Smooth muscle cell (in vitro differentiated cells): ENCODE data around the gene BCAS3. TPM values are rescaled to one million over a fixed set of nuclear protein-coding genes. Genes with fewer than 3 reads are reported as not detected.

ENCODE experiments used
- DNase-seq: peaks from one replicate; lab custom pipeline; 2025; ENCODE audit not compliant: unreplicated experiment; lab: John Stamatoyannopoulos, UW
- H2AFZ ChIP-seq: fragments of 200-600 bp; sonication (generic); 2 replicates; pipeline ENCODE4 v1.6.0; 2016; ENCODE audit warnings: antibody characterized with exemption, low read depth, mild to moderate bottlenecking
- H3F3A ChIP-seq: fragments of 200-600 bp; sonication (generic); 2 replicates; pipeline ENCODE4 v1.6.0; 2017; ENCODE audit warnings: antibody characterized with exemption, low read depth
- H3K27ac ChIP-seq: fragments of 200-600 bp; sonication (generic); 2 replicates; pipeline ENCODE4 v1.5.1; 2016; ENCODE audit warnings: low read depth, mild to moderate bottlenecking
- H3K27me3 ChIP-seq: fragments of 200-600 bp; sonication (generic); 2 replicates; pipeline ENCODE4 v1.6.1; 2016; ENCODE audit warnings: low read depth, mild to moderate bottlenecking
- H3K36me3 ChIP-seq: fragments of 200-600 bp; sonication (generic); 2 replicates; pipeline ENCODE4 v1.5.1; 2016; ENCODE audit warnings: low read depth
- H3K4me1 ChIP-seq: fragments of 200-600 bp; sonication (generic); 2 replicates; pipeline ENCODE4 v1.5.1; 2016; ENCODE audit warnings: low read depth
- H3K4me2 ChIP-seq: fragments of 200-600 bp; sonication (generic); 2 replicates; pipeline ENCODE4 v1.6.0; 2016; ENCODE audit warnings: mild to moderate bottlenecking
- H3K4me3 ChIP-seq: fragments of 200-600 bp; sonication (generic); 2 replicates; pipeline ENCODE4 v1.5.1; 2016; ENCODE audit warnings: mild to moderate bottlenecking
- H3K79me2 ChIP-seq: fragments of 200-600 bp; sonication (generic); 2 replicates; pipeline ENCODE4 v1.6.0; 2016; ENCODE audit warnings: low read depth, mild to moderate bottlenecking
- H3K9ac ChIP-seq: fragments of 200-600 bp; sonication (generic); 2 replicates; pipeline ENCODE4 v1.6.0; 2016; ENCODE audit warnings: low read depth
- H3K9me3 ChIP-seq: fragments of 200-600 bp; sonication (generic); replicated peaks from 2 replicates; pipeline ENCODE4 v1.5.1; 2016; ENCODE audit warnings: low read depth
- H4K20me1 ChIP-seq: fragments of 200-600 bp; sonication (generic); 2 replicates; pipeline ENCODE4 v1.6.0; 2016; ENCODE audit warnings: low read depth
- CTCF ChIP-seq: fragments of 200-600 bp; sonication (generic); IDR thresholded peaks from 2 replicates; pipeline ENCODE4 v1.5.1; 2017; ENCODE audit warnings: borderline replicate concordance, mild to moderate bottlenecking, antibody characterized with exemption; ENCODE audit not compliant: insufficient read depth, poor library complexity, severe bottlenecking
- WGBS: methylation state at CpG from one replicate; pipeline ENCODE4 v1.1.7; 2016; ENCODE audit warnings: low lambda C conversion rate; 5-methylcytosine and 5-hydroxymethylcytosine counted together
- polyA plus RNA-seq: library from polyadenylated mRNA; unstranded; fragments of >200 nt; fragmentation: Nextera tagmentation; extraction: Ambion mirVana; gene quantifications from 2 replicates; pipeline ENCODE4 v1.2.1, GENCODE V29; 2016
- total RNA-seq: library from RNA; depleted of rRNA; stranded (reverse); fragments of >200 nt; gene quantifications from 2 replicates; pipeline ENCODE4 v1.2.3, GENCODE V29; 2014

Gene BCAS3
- total and polyA plus RNA-seq, 2 experiments from 2014 or later = 17.2 to 54.5 TPM

- Histone ChIP-seq H3K36me3 (no peaks in the 10 kb centered on the region), H3K9ac (no peak overlapping the region), H3K4me1 (no peaks in the 10 kb centered on the region), H3K4me2 (no peak overlapping the region), H4K20me1 (no peaks in the 10 kb centered on the region), H3F3A (no peaks in the 10 kb centered on the region), H3K79me2 (no peaks in the 10 kb centered on the region), H2AFZ (no peak overlapping the region), H3K27ac (no peak overlapping the region), H3K27me3 (no peaks in the 10 kb centered on the region), H3K4me3 (no peak overlapping the region), H3K9me3 (no peaks in the 10 kb centered on the region)
- WGBS = 94% methylated on average over 1 of the region's 1 CpG
- no peak for DNase-seq
- no peak for TF ChIP-seq CTCF
Measured at GRCh38 chr17:60947100-60947499, 269.4 kb downstream of the BCAS3 start.

- H3K79me2 ChIP-seq = no peaks in the 10 kb centered on the region
- no peaks in the 10 kb centered on the region for H3K4me1 ChIP-seq
- no peaks in the 10 kb centered on the region for H3K9me3 ChIP-seq
- WGBS = 99% methylated on average over 3 of the region's 3 CpGs
- H3F3A ChIP-seq = no peaks in the 10 kb centered on the region
- H4K20me1 ChIP-seq = no peaks in the 10 kb centered on the region
- H3K4me2 ChIP-seq = no peak overlapping the region
- no peaks in the 10 kb centered on the region for H3K27me3 ChIP-seq
- no peak overlapping the region for H3K4me3 ChIP-seq
- no peak overlapping the region for H3K9ac ChIP-seq
- TF ChIP-seq CTCF = no peak
- H3K36me3 ChIP-seq = no peaks in the 10 kb centered on the region
- H2AFZ ChIP-seq = no peak overlapping the region
- H3K27ac ChIP-seq = no peak overlapping the region
- no peak for DNase-seq
Measured at GRCh38 chr17:60947543-60947942, 269.9 kb downstream of the BCAS3 start.

GRCh38 chr17:60952747-60953146 lies 275.1 kb downstream of the BCAS3 start:
- 97% methylated on average over 3 of the region's 3 CpGs for WGBS
- Histone ChIP-seq H4K20me1 (no peaks in the 10 kb centered on the region), H3K36me3 (no peaks in the 10 kb centered on the region), H3F3A (no peaks in the 10 kb centered on the region), H2AFZ (no peak overlapping the region), H3K9me3 (no peaks in the 10 kb centered on the region), H3K27ac (no peak overlapping the region), H3K27me3 (no peaks in the 10 kb centered on the region), H3K4me1 (no peaks in the 10 kb centered on the region), H3K9ac (no peak overlapping the region), H3K4me2 (no peak overlapping the region), H3K79me2 (no peaks in the 10 kb centered on the region), H3K4me3 (no peak overlapping the region)
- TF ChIP-seq CTCF = no peak
- no peak for DNase-seq

- DNase-seq = no peak
- Histone ChIP-seq H3K79me2 (no peaks in the 10 kb centered on the region), H3K4me2 (no peak overlapping the region), H3F3A (peaks cover 9% of the 10 kb centered on the region), H3K27me3 (no peaks in the 10 kb centered on the region), H3K9me3 (no peaks in the 10 kb centered on the region), H3K27ac (peak overlapping the region; percentile 19), H3K4me1 (no peaks in the 10 kb centered on the region), H4K20me1 (no peaks in the 10 kb centered on the region), H3K36me3 (no peaks in the 10 kb centered on the region), H3K4me3 (no peak overlapping the region), H3K9ac (no peak overlapping the region), H2AFZ (no peak overlapping the region)
- 52% methylated on average over 2 of the region's 2 CpGs for WGBS
- TF ChIP-seq CTCF = no peak
Measured at GRCh38 chr17:60959011-60959410, 281.4 kb downstream of the BCAS3 start.
